ENCODE measurements around the gene RELN.

GRCh38 chr7:103762877-103763276, 226.6 kb downstream of the RELN start:
- TF ChIP-seq POLR2AphosphoS5 (IDR thresholded peaks at IDR 0.05) (no peak), CTCF (IDR thresholded peaks at IDR 0.05 in 8 of 11, conservative IDR thresholded peaks at IDR 0.05 in 3 of 11) (no peak)

Data from spleen (tissue), 7 donors.